ENCODE results near the gene BSDC1.
A peak's percentile ranks its signal among the peaks of the same experiment; 100 is the strongest.

The BSDC1 gene

GRCh38 chr1:32426489-32427255 is 32.4 kb upstream of the BSDC1 start:
- no peak for TF ChIP-seq CTCF (IDR thresholded peaks at IDR 0.05; ENCODE audit: low read depth, low read length)
- H3K27me3 ChIP-seq (ENCODE audit: insufficient read depth, low read depth, severe bottlenecking), result no peaks in the 10 kb centered on the region
- no peaks in the 10 kb centered on the region for H3K36me3 ChIP-seq
- H3K27ac ChIP-seq, result no peak overlapping the region
- DNase-seq, result peak; percentile 44
- peak overlapping the region; percentile 44 for H3K4me3 ChIP-seq (ENCODE audit: low read depth, low read length)
- no peaks in the 10 kb centered on the region for H3K9me3 ChIP-seq (ENCODE audit: severe bottlenecking)

- Histone ChIP-seq H3K36me3 (no peaks in the 10 kb centered on the region), H3K27me3 (ENCODE audit: insufficient read depth, low read depth, severe bottlenecking) (no peaks in the 10 kb centered on the region), H3K27ac (no peak overlapping the region), H3K4me3 (ENCODE audit: low read depth, low read length) (no peak overlapping the region), H3K9me3 (ENCODE audit: severe bottlenecking) (peaks cover 3% of the 10 kb centered on the region)
- TF ChIP-seq CTCF (IDR thresholded peaks at IDR 0.05; ENCODE audit: low read depth, low read length), result no peak
- DNase-seq, result no peak
Observed at GRCh38 chr1:32421775-32422174, 27.5 kb upstream of the BSDC1 start.

GRCh38 chr1:32414186-32414886 is 20.1 kb upstream of the BSDC1 start:
- no peaks in the 10 kb centered on the region for H3K27me3 ChIP-seq (ENCODE audit: insufficient read depth, low read depth, severe bottlenecking)
- H3K27ac ChIP-seq, result no peak overlapping the region
- peaks cover 3% of the 10 kb centered on the region for H3K9me3 ChIP-seq (ENCODE audit: severe bottlenecking)
- no peak for DNase-seq
- no peaks in the 10 kb centered on the region for H3K36me3 ChIP-seq
- H3K4me3 ChIP-seq (ENCODE audit: low read depth, low read length), result no peak overlapping the region
- TF ChIP-seq CTCF (IDR thresholded peaks at IDR 0.05; ENCODE audit: low read depth, low read length), result no peak

GRCh38 chr1:32413507-32414185 is 19.4 kb upstream of the BSDC1 start:
- peak overlapping the region; percentile 53 for H3K27ac ChIP-seq
- no peaks in the 10 kb centered on the region for H3K9me3 ChIP-seq (ENCODE audit: severe bottlenecking)
- peak; percentile 91 for TF ChIP-seq CTCF (IDR thresholded peaks at IDR 0.05; ENCODE audit: low read depth, low read length)
- no peak overlapping the region for H3K4me3 ChIP-seq (ENCODE audit: low read depth, low read length)
- no peaks in the 10 kb centered on the region for H3K36me3 ChIP-seq
- no peaks in the 10 kb centered on the region for H3K27me3 ChIP-seq (ENCODE audit: insufficient read depth, low read depth, severe bottlenecking)
- peak; percentile 86 for DNase-seq

- Histone ChIP-seq H3K27me3 (ENCODE audit: insufficient read depth, low read depth, severe bottlenecking) (no peaks in the 10 kb centered on the region), H3K27ac (peak overlapping the region; percentile 30), H3K9me3 (ENCODE audit: severe bottlenecking) (no peaks in the 10 kb centered on the region), H3K36me3 (no peaks in the 10 kb centered on the region), H3K4me3 (ENCODE audit: low read depth, low read length) (no peak overlapping the region)
- peak; percentile 59 for DNase-seq
- no peak for TF ChIP-seq CTCF (IDR thresholded peaks at IDR 0.05; ENCODE audit: low read depth, low read length)
Observed at GRCh38 chr1:32411261-32411660, 17.0 kb upstream of the BSDC1 start.
